NOMO-1 treated with dmso at 0.1 percent for 144 hours (cell line): Measurements from ENCODE around the gene SCYL1.

Source experiments
- DNase-seq: peaks from one replicate; lab custom pipeline; 2025; ENCODE audit not compliant: unreplicated experiment; lab: John Stamatoyannopoulos, UW

SCYL1 gene

GRCh38 chr11:65565624-65566453, 41.0 kb downstream of the SCYL1 start:
- no peak for DNase-seq

- DNase-seq: no peak
These were observed 44.5 kb downstream of the SCYL1 start for GRCh38 chr11:65569164-65569972.

- peak; percentile 98 for DNase-seq
These were observed 45.4 kb downstream of the SCYL1 start, which contains the start of gene ZNRD2 for GRCh38 chr11:65569973-65570918. TSS of gene ZNRD2 (plus strand) at chr11:65570477. CDS start at chr11:65570492, 15 bp downstream.

DNA sequence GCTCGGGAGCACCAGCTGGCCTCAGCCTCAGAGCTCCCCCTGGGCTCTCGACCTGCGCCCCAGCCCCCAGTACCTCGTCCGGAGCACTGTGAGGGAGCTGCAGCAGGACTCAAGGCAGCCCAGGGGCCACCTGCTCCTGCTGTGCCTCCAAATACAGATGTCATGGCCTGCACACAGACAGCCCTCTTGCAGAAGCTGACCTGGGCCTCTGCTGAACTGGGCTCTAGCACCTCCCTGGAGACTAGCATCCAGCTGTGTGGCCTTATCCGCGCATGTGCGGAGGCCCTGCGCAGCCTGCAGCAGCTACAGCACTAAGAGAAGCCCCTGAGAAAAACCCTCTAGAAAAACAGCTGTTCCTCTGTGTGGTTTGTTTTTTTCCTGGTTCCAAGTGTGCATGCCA, 46.5 kb downstream of the SCYL1 start:
- DNase-seq: no peak

GRCh38 chr11:65571940-65572339, 47.1 kb downstream of the SCYL1 start:
- DNase-seq: no peak

GRCh38 chr11:65572356-65573051, 47.6 kb downstream of the SCYL1 start, which contains the start of gene FAM89B:
TSS of gene FAM89B (plus strand) at chr11:65572538. CDS start at chr11:65572670, 132 bp downstream.
- peak; percentile 81 for DNase-seq

GRCh38 chr11:65573391-65574079, 48.7 kb downstream of the SCYL1 start:
- DNase-seq: no peak

DNA sequence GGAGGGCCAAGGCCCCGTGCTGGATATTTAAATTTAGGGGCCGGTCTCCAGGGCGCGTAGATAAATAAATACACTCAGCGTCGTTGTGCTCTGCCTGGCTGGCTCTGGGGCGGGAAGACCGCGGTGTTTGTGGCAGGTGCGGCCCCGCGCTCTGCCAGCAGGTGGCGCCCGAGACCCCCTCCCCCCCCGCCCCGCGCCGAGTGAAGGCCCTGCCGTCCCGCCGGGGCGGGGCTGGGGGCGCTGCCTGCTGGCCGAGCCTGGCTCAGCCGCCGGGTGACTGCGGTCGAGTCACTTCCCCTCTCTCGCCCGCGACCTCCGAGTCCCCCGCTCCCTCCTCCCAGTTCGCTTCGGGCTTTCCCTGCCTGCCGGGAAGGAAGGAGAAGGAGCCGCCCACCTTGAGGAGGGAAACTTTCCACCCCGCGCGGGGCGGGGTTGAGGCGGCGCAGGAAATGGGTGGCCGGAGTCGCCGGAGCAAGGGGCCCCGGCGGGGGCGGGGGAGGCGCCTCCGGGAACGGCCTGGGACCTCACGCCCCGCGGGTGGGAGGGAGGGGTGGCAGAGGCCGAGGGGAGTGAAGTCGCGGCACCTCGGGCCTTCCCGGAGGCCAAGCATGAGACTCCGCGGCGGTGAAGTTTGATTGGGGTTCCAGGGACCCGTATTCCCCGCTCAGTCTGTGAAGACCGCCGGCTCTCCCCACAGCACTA, 49.4 kb downstream of the SCYL1 start:
- peak; percentile 98 for DNase-seq

- no peak for DNase-seq
These were observed 50.1 kb downstream of the SCYL1 start for GRCh38 chr11:65574811-65575567.

- DNase-seq: peak; percentile 47
These were observed 50.8 kb downstream of the SCYL1 start, which contains the start of gene EHBP1L1 for GRCh38 chr11:65575568-65576231. TSS of gene EHBP1L1 (plus strand) at chr11:65576053. CDS start at chr11:65576303, 250 bp downstream.

GRCh38 chr11:65576232-65576866, 51.5 kb downstream of the SCYL1 start:
- no peak for DNase-seq

DNA sequence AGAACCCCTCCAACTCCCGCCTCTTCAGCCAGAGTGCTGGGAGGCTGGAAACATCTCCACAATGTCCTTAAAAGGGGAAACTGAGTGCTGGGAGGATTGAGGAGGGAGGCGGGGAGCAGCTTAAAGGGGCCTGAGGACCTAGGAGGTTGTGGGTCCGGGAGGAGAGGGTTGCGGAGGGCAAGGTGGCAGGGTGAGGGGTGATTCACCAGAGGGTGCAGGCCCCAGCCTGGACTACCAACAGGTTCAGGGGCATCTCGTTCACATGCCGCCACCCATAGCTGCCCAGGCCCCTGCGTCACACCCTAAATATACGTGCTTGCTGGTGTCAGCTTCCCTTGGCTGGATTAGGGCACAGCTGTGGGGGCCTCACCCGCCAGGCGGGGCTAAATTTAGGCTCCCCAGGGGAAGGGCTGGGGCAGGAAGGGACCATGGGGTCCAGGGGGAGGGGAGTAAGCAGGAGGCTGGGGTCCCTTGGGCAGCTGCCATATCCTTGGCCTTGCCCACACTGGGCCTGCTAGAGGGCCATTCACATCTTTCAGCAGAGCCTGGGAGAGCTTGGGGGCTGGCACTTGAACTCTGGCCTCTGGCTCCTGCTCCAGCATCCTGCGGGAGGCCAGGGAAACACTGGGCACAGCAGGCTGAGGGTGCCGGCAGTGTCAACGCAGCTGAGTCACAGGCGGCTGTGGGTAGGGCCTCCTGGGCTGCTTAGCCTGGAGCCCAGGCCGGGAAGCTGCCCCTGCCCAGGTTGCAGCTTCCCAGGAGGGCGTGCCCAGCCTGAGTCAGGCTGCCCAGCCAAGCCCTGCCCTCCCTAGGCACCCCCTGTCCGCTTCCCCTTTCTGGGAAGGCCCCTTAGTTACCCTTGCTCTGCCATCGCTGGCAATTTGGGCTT, 52.2 kb downstream of the SCYL1 start:
- peak; percentile 64 for DNase-seq

DNA sequence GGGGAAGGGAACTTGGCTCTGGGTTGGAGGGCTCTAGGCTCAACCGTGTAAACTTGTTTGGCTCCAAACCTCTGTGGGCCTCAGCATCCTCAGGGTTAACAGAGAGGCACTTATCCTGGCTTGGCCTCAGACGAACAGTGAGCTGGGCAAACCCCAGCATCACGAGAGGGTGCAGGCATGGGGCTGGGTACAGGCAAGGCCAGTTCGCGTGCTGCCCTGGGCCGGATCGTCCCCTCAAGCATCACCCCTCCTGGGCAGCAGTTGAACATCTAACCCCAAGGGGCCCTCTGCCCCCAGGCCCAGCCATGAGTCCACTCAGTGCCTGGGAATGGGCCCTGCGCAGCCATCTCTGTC, 52.9 kb downstream of the SCYL1 start:
- no peak for DNase-seq

- DNase-seq: no peak
These were observed 53.3 kb downstream of the SCYL1 start for GRCh38 chr11:65578134-65578533.

DNA sequence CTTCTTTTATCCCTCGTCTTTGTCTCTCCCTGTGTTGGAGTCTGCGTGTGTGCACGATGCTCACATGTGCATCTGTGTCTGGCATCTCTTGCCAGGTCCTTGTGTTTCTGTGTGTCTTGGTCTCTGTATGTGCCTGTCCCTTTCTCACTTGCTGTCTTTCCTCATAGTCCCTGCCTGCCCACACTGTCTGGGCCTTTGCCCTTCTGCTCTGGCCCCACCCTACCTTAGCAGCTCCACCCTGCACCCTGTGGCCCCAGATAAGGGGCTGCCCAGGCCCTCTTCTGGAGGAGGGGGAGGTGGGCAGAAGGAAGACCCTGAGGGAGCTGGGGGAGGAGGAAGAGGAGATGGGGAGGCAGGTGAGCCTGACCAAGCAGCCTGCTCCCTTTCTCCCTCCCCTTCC, 53.8 kb downstream of the SCYL1 start:
- no peak for DNase-seq

GRCh38 chr11:65579291-65579690, 54.4 kb downstream of the SCYL1 start:
- DNase-seq: no peak
